HG03196 (cell line): ENCODE results near the gene PRKCI.
"Not testable (repeated sequence)": the region's sequence is repeated elsewhere in the genome, so short reads cannot be mapped to it uniquely, and the experiment has no call there.

ENCODE experiments used
- ATAC-seq: cut with Tn5 transposase; IDR thresholded peaks from one replicate; pipeline ENCODE4 v1.9.1; 2021; ENCODE audit not compliant: unreplicated experiment

Gene PRKCI

GRCh38 chr3:170221924-170222646 is at the start of gene PRKCI:
Gene PRKCI, plus strand, starts transcription at chr3:170222424. Its CDS starts 246 bp downstream, at chr3:170222670.
- ATAC-seq: peak; percentile 95

- ATAC-seq: no peak
Observed at GRCh38 chr3:170178651-170179050, 43.6 kb upstream of the PRKCI start.

- ATAC-seq: no peak
Observed at GRCh38 chr3:170179432-170179831, 42.8 kb upstream of the PRKCI start.

GRCh38 chr3:170180079-170180907 is 41.9 kb upstream of the PRKCI start:
- ATAC-seq: peak; percentile 18

- peak; percentile 87 for ATAC-seq
Observed at GRCh38 chr3:170180908-170181885, 41.0 kb upstream of the PRKCI start, which contains the start of gene PHC3. Gene PHC3, minus strand, starts transcription at chr3:170181733. Its CDS starts 18 bp downstream, at chr3:170181715.

- ATAC-seq: peak; percentile 23
Observed at GRCh38 chr3:170189398-170190256, 32.6 kb upstream of the PRKCI start.

GRCh38 chr3:170195759-170196158 is 26.5 kb upstream of the PRKCI start:
- not testable (repeated sequence) for ATAC-seq

GRCh38 chr3:170196833-170197232 is 25.4 kb upstream of the PRKCI start:
- ATAC-seq: no peak

GRCh38 chr3:170200987-170201386 is 21.2 kb upstream of the PRKCI start:
- ATAC-seq: no peak

GRCh38 chr3:170201527-170201926 is 20.7 kb upstream of the PRKCI start:
- no peak for ATAC-seq

- ATAC-seq: no peak
Observed at GRCh38 chr3:170203457-170203856, 18.8 kb upstream of the PRKCI start.

GRCh38 chr3:170204023-170204472 is 18.2 kb upstream of the PRKCI start:
- ATAC-seq: no peak

- no peak for ATAC-seq
Observed at GRCh38 chr3:170204509-170204908, 17.7 kb upstream of the PRKCI start.

GRCh38 chr3:170205302-170205701 is 16.9 kb upstream of the PRKCI start:
- no peak for ATAC-seq

- not testable (repeated sequence) for ATAC-seq
Observed at GRCh38 chr3:170206164-170206762, 16.0 kb upstream of the PRKCI start.

GRCh38 chr3:170207717-170208116 is 14.5 kb upstream of the PRKCI start:
- no peak for ATAC-seq

- ATAC-seq: no peak
Observed at GRCh38 chr3:170211668-170212067, 10.6 kb upstream of the PRKCI start.

- no peak for ATAC-seq
Observed at GRCh38 chr3:170219850-170220249, 2.4 kb upstream of the PRKCI start.

- no peak for ATAC-seq
Observed at GRCh38 chr3:170220871-170221270, 1.4 kb upstream of the PRKCI start.
